ENCODE results near the gene HSPG2.
"Not testable (repeated sequence)": the region's sequence is repeated elsewhere in the genome, so short reads cannot be mapped to it uniquely, and the experiment has no call there.

The HSPG2 gene

DNA sequence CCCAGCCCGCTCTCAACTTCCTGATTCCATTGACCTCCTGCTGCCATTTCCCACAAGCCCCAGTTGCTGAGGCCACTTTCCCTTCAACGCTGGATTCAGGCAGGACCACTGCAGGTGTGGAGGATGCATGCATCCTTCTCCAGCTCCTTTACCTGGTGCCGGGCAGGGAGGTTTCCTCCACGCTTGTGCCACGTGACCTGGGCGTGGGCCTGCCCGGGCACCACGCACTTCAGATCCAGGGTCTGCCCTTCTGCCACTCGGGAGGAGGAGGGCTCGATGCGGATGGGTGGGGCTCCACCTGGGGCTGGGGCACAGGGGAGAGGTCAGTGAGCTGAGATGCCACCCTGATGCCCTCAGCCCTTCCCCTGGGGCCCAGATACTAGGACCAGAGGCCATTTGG is 93.1 kb downstream of the HSPG2 start:
- no peak for DNase-seq (ENCODE audit: low read depth, low spot score)

DNA sequence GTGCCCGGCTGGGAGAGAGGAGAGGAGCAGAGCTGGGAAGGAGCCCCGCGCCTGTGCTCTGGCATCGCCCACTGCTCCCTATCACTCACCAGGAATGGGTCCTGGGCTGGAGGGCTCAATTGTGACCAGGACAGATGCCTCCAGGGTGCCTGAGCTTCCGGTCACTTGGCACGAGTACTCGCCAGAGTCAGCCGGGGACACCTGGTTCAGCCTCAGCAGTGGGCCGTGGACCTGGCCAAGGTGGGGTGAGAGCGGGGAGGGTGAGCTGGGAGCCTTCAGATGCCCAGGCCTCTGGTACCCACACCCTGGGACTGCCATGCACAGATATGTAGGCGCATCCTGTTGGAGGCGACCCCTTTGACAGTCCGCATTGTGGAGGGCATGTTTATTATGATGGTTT is 93.9 kb downstream of the HSPG2 start:
- no peak for DNase-seq (ENCODE audit: low read depth, low spot score)

DNA sequence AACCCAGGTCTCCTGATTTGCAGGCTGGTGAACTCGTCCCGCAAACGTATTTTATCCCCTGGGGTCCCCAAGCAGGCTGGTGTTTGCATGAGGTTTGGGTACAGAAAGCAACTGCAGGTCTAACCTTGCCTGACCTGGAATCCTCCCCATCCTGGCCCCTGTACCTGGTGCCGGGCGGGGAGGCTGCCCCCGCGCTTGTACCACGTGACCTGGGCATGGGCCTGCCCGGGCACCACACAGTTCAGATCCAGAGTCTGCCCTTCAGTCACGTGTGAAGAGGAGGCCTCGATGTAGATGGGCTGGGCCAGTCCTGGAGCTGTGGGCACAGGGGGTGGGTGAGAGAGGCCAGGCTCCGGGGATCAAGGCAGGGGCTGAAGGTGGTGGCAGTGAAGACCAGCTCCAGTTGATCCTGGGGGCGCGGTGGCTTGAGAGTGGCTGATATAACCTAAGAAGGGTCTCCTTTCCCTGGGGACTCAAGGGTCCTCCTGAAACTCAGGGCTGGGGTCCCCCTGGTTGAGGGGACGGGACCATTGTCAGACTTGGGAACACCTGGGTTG is 94.4 kb downstream of the HSPG2 start:
- DNase-seq (ENCODE audit: low read depth, low spot score): no peak

DNA sequence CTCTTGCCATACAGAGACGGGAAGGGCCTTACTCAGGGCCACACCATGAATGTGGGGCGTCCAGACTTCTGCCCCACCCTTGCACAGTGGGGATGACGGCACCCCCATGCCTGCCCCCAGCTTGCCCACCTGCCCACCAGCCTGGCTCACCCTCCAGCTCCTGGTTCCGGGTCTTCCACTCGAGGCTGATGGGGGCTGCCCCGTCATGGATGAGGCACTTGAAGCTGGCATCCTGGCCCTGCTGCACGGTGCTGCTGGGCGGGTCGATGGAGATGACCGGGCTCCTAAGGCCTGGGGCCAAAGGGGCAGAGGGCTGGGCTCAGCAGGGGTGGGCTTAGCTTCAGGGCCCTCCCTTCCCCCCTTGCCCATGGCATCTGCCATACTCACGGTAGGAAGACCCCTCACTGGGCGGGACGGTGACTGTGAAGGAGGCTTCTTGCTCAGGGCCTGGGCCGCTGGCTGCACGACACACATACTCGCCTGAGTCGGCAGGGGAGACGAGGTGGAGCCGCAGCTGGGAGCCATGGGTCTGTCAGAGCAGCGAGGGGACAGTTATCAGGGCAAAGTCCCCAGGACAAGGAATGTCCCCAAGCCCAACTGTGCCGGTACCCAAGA is 95.2 kb downstream of the HSPG2 start:
- DNase-seq (ENCODE audit: low read depth, low spot score): no peak

DNA sequence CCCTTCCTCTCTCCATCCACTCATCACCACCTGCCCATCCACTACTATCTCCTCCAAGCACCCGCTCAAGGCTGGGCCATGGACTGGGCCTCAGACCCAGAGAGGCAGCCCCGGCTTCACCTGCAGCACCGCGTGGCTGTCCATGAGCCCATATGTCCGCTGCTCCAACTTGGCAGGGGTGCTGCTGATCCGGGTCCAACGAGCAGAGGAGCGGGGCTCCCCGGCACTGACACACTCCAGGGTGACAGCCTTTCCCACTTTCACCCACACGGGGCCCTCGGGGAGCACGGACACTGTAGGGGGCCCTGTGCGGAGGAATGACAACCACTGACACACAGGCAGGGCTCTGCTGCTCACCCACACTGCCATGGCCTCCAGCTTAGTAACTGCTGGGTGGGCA is 96.1 kb downstream of the HSPG2 start:
- DNase-seq (ENCODE audit: low read depth, low spot score): no peak

DNA sequence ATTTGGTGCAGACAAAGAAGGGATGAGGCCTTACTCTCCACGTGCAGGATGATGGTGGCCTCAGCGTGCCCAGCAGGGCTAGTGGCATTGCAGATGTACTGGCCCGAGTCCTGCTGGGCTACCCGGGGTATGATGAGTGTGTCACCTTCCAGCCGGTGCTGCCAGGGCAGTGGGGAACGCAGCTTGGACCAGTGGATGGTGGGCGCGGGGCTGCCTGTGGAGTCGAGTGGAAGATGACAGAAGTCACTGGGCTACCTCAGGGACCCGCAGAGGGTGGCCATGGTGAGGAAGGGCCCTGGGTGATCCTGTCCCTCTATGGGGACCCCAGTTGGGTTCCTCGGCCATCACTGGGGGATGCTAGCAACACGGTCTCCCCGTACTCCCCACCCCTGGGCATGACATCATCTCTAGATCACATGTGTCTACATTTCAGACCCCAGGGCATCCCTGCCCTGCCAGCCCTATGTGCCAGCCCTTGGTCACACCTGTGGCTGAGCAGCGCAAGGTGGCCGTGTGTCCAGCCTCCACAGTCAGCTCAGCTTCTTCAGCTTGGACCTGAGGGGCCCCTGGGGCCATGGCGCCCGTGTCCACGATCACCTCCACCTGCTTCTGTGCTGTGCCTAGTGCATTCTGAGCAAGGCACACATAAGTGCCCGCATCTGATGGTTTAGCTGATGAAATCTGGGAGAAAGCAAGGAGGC is 97.6 kb downstream of the HSPG2 start:
- no peak for DNase-seq (ENCODE audit: low read depth, low spot score)

DNA sequence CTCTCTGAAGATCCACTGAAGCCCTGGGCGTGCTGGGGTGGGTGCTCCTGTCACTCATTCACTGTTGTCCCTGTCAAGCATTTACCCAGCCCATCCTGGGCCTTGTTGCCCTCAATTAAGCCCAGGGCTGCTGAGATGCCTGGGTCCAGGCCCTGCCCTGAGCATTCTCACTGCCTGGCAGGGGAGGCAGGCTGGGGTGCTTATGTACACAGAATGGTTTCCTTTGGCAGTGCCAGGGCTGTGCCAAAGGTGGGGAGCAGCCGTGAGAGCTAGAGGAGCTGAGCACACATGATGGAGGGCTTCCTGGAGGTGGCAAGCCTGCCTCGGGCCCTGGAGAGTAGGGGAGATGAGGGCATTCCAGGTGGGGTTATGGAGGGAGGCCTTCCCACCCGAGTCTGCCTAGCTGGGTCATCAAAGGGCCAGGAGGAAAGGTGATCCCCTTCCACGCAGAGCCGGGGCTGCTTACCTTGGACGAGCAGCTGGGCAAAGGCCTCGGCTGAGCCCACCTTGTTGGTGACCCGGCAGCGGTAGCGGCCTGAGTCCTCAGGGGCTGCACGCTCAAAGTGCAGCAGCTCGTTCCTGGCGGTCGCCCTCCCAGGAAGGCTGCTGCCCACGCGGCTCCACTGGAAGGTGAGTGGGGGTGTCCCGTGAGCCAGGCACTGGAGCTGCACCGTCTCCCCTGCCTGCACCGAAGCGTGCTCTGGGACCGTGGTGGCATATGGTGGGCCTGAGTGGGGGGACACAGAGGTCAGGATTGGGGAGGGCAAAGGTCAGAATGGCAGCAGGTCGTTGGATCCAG is 98.6 kb downstream of the HSPG2 start:
- DNase-seq (ENCODE audit: low read depth, low spot score): no peak

DNA sequence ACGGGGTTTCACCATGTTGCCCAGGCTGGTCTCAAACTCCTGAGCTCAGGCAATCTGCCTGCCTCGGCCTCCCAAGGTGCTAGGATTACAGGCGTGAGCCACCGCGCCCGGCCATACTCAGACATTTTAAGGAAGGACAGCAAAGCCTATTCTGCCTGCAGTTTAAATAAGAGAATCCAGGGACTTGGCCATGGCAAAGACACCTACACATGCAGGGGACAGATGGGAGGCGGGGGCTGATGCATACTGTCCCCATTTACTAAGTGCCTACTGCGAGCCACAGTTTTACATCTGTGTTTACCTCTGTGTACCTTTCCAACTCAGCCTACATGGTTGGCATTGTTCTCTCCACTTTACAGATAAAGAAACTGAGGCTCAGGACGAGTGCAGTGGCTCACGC is 99.6 kb downstream of the HSPG2 start:
- no peak for DNase-seq (ENCODE audit: low read depth, low spot score)

DNA sequence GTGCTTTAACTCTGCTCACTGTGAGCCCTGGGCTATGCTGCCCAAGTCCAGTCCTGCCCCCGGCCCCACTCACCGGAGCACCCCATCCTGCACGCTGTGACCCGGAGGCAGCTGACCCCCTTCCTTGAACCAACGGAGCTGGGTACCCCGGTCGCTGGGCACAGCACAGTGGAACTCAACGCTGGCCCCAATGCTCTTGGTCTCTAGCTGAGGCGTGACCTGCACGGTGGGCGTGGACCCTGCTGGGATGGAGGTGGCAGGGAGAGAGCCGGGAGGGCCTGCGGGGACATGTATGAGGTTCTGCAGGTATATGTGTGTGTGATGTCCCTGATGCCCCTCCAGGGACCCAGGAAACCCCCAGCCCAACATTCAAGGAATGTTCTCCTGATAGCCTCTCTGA is 100.4 kb downstream of the HSPG2 start:
- DNase-seq (ENCODE audit: low read depth, low spot score): no peak

DNA sequence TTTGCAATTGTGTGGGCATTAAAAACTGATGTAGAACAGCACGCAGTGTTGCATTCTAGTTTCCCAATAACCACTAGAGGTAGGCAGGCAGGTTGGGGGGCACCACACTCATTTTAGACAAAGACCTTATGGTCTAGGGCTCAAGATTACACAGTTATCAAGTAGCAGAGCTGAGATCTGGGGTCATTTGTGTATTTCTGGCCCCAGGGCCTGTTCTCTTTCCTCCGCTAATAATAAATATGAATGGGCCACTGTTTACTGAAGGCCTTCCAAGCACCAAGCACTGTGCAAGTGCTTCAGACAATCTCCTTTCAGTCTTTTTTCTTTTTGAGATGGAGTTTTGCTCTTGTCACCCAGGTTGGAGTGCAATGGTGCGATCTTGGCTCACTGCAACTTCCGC is 101.1 kb downstream of the HSPG2 start:
- no peak for DNase-seq (ENCODE audit: low read depth, low spot score)

DNA sequence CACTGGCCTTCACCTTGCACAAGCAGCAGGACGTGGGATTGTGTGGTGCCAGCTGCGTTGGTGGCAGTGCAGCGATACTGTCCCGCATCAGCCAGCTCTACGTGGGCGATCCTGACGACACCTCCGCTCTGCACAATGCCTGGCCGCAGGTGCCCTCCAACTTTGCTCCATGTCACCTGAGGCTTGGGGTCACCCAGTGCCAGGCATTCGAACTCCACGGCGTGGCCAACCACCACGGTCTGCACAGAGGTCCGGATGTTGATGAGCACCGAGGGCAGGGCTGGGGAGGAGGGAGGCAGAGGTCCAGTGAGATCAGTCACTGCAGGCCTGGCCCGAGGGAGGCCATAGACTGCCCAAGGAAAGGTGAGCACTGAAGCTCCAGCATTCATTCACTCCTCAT is 102.4 kb downstream of the HSPG2 start:
- DNase-seq (ENCODE audit: low read depth, low spot score): no peak

DNA sequence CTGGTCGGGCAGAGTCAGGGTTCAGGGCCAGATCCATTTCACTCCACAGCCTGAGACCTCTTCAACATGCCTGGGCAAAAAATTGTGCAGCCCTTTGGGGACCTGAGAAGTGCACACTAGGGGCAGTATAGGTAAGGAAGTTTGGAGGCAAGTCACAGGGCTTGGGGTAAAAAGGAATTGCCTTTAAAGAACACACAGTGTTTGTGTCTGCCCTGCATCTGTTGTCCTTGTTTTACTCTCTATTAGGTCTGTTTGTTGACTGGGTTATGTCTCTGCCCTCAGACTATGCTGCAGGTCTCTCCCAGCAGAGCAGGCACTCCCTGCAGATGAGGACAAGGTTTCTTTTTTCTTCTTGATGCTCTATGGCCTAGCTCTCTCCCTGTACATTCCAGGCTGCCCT is 103.0 kb downstream of the HSPG2 start:
- DNase-seq (ENCODE audit: low read depth, low spot score): no peak

DNA sequence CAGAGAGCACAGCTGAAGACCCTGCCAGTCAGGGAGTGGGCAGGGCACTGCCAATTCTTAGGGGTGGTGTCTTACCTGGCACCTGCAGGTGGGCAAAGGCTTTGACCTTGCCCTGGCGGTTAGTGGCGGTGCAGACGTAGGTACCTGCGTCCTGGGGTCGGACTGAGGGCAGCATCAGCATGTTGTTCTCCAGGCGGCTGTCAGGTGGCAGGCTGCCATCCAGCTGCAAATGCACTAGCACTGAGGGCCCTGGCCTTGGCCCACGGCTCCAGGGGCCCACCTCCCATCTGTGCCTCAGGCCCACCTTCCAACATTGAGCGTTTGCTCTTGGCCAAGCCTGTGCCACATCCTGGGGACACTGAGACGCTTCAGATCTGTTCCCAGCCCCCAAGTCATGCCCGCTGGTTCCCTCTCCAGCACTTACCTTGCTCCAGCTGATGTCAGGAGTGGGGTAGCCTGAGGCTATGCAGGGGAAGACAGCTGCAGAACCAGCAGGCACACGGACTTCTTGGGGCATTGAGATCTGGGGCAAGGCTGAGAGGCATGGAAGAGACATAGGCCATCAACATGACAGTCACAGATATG is 103.6 kb downstream of the HSPG2 start:
- no peak for DNase-seq (ENCODE audit: low read depth, low spot score)

DNA sequence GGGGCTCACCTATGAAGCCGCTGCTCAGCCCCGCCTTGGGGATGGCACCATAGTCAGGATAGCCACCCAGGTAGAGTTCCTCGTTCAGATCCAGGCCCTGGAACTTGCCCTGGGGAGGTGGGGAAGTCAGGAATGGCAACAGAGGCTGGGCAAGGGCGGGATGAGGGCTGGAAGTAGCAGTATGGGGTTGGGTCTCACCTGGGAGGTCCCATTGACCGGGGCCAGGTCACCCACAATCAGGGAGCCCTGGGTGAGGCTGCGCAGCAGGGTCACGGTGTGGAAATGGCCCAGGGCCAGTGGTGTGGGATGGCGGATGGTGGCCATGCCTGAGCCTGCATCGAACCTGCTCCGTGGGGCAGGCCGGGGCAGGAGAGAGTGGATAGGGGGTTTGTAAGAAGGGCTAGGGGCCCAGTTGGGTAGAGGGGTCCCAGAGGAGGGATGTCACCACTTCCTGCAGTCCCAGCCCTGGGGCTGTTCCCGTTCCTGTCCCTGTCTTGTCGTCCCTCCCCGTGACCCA is 105.6 kb downstream of the HSPG2 start:
- DNase-seq (ENCODE audit: low read depth, low spot score): no peak

DNA sequence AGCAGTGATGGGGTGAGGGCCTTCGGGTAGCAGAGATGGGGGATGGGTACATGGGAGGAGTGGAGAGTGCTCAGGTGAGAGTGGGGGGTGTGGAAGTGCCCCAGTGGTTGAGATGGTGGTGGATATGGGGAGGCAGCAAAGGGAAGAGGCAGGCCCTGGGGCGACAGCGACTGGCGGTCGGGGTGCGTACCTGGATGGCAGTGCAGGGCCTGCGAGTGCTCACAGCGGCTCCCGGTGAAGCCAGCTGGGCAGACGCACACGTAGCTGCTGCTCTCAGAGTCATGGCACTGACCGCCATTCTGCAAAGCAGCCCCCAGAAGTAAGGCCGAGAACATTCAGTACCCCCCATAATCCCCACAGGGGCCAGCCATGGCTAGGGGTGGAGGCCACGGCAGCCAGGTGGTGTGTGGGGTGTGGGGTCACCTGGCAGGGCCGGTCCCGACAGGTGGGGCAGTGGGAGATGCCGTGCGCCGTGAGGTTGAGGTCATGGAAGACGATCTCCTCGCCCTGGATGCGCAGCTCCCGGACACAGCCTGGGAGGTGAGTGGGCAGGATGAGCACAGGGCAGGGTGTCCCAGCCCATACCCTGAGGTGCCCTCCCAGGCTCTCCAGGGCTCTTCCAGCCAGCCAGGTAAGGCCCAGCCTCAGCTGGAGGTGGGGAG is 106.2 kb downstream of the HSPG2 start:
- no peak for DNase-seq (ENCODE audit: low read depth, low spot score)

DNA sequence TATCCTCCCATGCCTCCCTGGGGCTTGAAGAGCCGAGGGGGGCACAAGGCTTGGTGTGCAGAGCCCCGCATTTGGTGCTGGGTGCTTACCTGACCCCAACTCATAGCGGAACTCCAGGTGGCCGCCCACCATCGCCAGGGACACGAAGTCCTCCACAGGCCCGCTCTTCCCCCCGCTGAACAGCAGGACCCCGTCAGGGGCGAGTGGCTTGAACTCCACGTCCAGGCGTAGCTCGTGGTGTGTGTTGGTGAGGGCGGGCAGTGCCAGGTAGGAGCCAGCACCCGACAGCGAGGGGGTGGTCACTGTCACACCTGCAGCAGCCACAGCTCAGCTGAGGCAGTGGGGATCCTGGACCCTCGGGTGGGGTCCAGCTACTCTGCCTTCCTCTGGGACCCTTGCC is 107.8 kb downstream of the HSPG2 start:
- no peak for DNase-seq (ENCODE audit: low read depth, low spot score)

DNA sequence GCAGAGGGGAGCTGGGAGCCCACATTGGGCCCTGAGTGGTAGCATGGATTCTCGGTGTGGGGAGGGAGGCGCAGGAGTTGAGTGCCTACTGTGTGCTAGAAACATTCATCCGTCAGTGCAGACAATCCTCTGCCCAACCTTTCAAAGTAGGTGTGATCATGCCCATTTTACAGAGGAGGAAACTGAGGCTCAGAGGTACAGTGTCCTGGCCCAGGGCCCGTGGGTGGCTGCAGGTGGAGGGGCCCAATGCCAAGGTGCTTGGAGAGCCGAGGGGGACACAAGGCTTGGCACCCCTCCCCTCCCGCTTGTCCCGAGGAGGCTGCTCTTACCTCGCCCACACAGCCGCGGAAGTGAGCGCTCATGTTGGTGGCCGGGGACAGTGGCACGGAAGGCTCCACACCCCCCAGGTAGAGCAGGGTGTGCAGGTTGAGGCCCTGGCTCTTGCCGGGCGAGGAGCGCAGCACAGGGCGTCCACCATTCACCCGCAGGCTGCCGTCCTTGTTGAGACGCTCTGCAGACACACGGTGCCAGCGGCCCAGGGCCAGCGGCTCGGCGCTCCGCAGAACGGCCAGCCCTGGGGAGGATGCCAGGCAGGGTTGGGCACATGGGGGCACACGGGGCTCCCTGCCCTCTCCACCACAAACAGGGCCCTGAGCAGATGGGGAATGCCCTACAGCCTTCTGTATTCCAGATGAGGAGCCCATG is 108.5 kb downstream of the HSPG2 start:
- DNase-seq (ENCODE audit: low read depth, low spot score): no peak

DNA sequence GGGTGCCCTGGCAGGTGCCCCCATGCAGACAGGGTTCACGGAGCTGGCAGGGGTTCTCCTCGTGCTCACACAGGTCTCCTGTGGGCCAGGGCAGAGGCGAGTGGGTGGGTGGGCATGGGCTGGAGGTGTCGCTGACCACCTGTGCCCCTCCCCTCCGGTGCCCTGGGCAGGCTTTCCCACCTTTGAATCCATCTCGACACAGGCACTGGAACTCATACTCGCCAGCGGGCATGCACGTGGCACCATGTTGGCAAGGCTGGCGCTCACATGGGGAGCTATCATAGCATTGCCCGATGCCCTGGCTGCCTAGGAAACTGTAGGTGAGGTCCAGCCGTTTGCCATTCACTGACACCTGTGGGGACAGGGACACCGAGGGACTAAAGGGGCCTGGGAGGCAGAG is 109.0 kb downstream of the HSPG2 start:
- no peak for DNase-seq (ENCODE audit: low read depth, low spot score)

DNA sequence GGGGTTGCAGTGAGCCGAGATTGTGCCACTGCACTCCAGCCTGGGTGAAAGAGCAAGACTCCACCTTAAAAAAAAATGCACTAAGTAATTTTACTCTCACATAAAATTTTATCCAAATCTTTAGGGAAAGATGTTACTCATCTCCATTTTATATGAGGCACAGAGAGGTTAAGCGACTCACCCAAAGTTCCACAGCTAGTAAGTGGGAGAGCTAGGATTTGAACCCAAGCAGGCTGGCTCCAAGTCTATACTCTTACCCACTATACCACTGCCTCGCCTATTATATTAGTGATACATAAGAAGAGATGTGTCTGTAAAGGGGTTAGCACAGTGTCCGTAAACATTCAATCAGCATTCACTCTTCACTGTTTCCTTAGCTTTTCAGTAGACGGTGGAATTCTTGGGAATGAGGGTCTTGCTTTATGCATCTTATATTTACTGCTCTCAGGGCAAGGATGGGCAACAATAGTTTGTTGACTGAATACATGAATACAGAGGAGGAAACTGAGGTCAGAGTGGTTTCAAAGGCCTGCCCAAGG is 109.9 kb downstream of the HSPG2 start:
- DNase-seq (ENCODE audit: low read depth, low spot score): no peak

DNA sequence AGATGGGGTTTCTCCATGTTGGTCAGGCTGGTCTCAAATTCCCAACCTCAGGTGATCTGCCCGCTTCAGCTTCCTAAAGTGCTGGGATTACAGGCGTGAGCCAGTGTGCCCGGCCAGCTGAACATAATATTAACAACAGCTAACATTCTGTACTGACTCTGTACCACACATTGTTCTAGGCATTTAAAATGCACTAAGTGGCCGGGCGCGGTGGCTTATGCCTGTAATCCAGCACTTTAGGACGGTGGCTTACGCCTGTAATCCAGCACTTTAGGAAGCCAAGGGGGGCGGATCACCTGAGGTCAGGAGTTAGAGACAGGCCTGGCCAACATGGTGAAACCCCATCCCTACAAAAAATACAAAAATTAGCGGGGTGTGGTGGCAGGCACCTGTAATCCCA is 110.4 kb downstream of the HSPG2 start:
- not testable (repeated sequence) for DNase-seq (ENCODE audit: low read depth, low spot score)

DNA sequence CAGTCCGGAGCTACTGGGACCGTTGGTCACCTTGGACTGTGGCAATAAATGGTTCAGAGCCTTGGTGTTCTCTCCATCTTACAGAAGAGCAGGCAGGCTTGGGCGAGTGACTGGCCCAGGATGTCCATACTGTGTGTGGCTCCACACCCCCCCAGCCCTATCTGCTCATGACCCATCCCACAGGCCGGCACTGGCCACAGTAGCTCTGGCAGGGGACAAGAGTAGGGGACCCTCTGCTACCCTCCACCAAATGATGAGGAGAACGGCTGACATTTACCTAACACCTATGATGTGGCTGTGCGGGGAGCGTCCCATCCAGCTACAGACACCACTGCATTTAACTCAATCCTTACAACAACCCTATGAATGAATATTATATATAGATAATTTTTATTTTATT is 111.7 kb downstream of the HSPG2 start:
- DNase-seq (ENCODE audit: low read depth, low spot score): no peak

Data from activated CD4-positive, CD25-positive, alpha-beta regulatory T cell treated with anti-CD3 and anti-CD28 coated beads, Interleukin-2, amount 50 U/mL, for 16 hours (primary cell).